ENCODE results near the gene PDCD1. TPM values are rescaled to one million over a fixed set of nuclear protein-coding genes. Genes with fewer than 3 reads are reported as not detected.

Gene PDCD1
- total RNA-seq, 2 donors from 2014 or later, result 1.0 to 17.5 TPM

DNA sequence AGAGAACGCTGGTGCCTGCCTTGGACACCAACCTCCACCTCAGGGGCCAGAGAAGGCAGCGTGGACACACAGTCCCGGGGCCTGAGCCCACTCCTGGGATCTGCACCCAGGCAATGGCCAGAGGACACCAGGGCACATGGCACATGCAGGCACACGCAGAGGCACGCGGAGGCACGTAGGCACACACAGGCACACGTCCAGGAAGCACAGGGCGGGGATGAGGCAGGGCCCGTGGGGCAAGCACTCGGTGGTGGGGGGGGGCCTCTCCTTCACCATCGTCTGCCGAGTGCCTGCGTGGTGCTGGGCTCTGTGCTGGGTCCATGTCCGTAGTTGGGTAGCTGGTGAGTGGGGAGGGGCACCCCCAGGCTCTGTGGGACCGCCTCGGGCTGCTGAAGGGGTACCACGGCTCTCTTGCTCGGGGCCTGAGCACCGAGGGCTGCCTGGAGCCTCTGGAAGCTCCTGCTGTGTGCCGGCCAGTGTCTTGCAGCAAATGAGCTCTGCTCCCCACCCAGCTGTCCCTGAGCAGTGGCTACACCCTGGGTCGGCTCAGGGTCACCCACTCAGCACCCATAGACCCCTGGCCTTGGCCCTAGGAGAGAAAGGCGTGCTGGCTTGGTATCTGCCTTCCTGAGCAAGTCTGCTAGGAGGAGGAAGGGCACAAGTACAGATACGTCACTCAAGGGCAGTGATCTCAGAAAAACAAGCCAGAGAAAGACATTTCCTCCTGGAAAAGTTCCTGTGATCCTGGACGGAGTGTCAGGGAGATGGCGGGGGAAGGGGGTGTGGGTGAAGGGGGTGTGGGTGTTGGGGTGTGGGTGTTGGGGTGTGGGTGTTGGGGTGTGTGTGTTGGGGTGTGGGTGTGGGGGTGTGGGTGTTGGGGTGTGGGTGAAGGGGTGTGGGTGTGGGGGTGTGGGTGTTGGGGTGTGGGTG is 37.3 kb upstream of the PDCD1 start:
- Histone ChIP-seq H3K4me1 (peaks cover 0 to 21% of the 10 kb centered on the region in 2 donors), H3K9me3 (no peaks in the 10 kb centered on the region), H3K27me3 (no peaks in the 10 kb centered on the region), H3K36me3 (no peaks in the 10 kb centered on the region), H3K27ac (no peak overlapping the region), H3K4me3 (no peak overlapping the region)
- DNase-seq (ENCODE audit: low spot score), result no peak
- TF ChIP-seq CTCF (IDR thresholded peaks at IDR 0.05), result no peak

GRCh38 chr2:241895427-241895711 is 36.7 kb upstream of the PDCD1 start:
- no peak for DNase-seq (ENCODE audit: low spot score)
- H3K9me3 ChIP-seq, result no peaks in the 10 kb centered on the region
- no peak overlapping the region for H3K27ac ChIP-seq
- H3K36me3 ChIP-seq, result no peaks in the 10 kb centered on the region
- H3K4me3 ChIP-seq, result no peak overlapping the region
- no peaks in the 10 kb centered on the region for H3K27me3 ChIP-seq
- H3K4me1 ChIP-seq, result peaks cover 0 to 16% of the 10 kb centered on the region in 2 donors
- no peak for TF ChIP-seq CTCF (IDR thresholded peaks at IDR 0.05)

GRCh38 chr2:241894681-241895426 is 36.2 kb upstream of the PDCD1 start:
- Histone ChIP-seq H3K36me3 (no peaks in the 10 kb centered on the region), H3K9me3 (no peaks in the 10 kb centered on the region), H3K4me3 (no peak overlapping the region), H3K4me1 (peaks cover 0 to 11% of the 10 kb centered on the region in 2 donors), H3K27me3 (no peaks in the 10 kb centered on the region), H3K27ac (no peak overlapping the region)
- TF ChIP-seq CTCF (IDR thresholded peaks at IDR 0.05), result no peak
- DNase-seq (ENCODE audit: low spot score), result no peak

- no peak for DNase-seq (ENCODE audit: low spot score)
- Histone ChIP-seq H3K27me3 (no peaks in the 10 kb centered on the region), H3K36me3 (no peaks in the 10 kb centered on the region), H3K27ac (no peak overlapping the region), H3K9me3 (no peaks in the 10 kb centered on the region), H3K4me1 (peaks cover 0 to 5% of the 10 kb centered on the region in 2 donors), H3K4me3 (no peak overlapping the region)
- TF ChIP-seq CTCF (IDR thresholded peaks at IDR 0.05), result no peak
Observed at GRCh38 chr2:241894056-241894641, 35.5 kb upstream of the PDCD1 start.

GRCh38 chr2:241893265-241893664 is 34.6 kb upstream of the PDCD1 start:
- H3K36me3 ChIP-seq, result no peaks in the 10 kb centered on the region
- DNase-seq (ENCODE audit: low spot score), result no peak
- no peak overlapping the region for H3K27ac ChIP-seq
- no peak for TF ChIP-seq CTCF (IDR thresholded peaks at IDR 0.05)
- peaks cover 0 to 5% of the 10 kb centered on the region in 2 donors for H3K4me1 ChIP-seq
- no peaks in the 10 kb centered on the region for H3K9me3 ChIP-seq
- H3K27me3 ChIP-seq, result no peaks in the 10 kb centered on the region
- no peak overlapping the region for H3K4me3 ChIP-seq

Data from right atrium auricular region (tissue), 2 donors.